Lung (tissue), 12 donors: ENCODE data around the gene CXXC5. TPM values are rescaled to one million over a fixed set of nuclear protein-coding genes. Genes with fewer than 3 reads are reported as not detected.

Experiments
- ATAC-seq: fragments of 200-7000 bp; cut with Tn5 transposase; one replicate; pipeline ENCODE4 v1.9.1; 2020; ENCODE audit warnings: moderate number of reproducible peaks; ENCODE audit not compliant: insufficient read depth, low FRiP score
- DNase-seq, 3 donors: peaks; one replicate each; pipeline ENCODE4 v3.0.0-alpha.2; 2013 to 2017
- H3K27ac ChIP-seq, 2 donors: one replicate each; pipeline ENCODE4 v1.5.1; 2013; ENCODE audit warnings: mild to moderate bottlenecking in 2 of 2, moderate library complexity in 2 of 2, control low read depth in 1 of 2, inconsistent platforms in 1 of 2, low read depth in 1 of 2, low read length in 1 of 2
- H3K27me3 ChIP-seq, 3 donors: one replicate each; pipeline ENCODE4 v1.5.1; 2013; ENCODE audit warnings: low read length in 2 of 3; ENCODE audit not compliant: control insufficient read depth in 3 of 3, insufficient read depth in 3 of 3
- H3K36me3 ChIP-seq, 4 donors: one replicate each; pipeline ENCODE4 v1.5.1; 2013; ENCODE audit warnings: low read length in 4 of 4, mild to moderate bottlenecking in 1 of 4, moderate library complexity in 1 of 4; ENCODE audit not compliant: control insufficient read depth in 4 of 4, insufficient read depth in 4 of 4
- H3K4me1 ChIP-seq, 5 donors: one replicate each; pipeline ENCODE4 v1.5.1; 2013; ENCODE audit warnings: low read length in 5 of 5, mild to moderate bottlenecking in 2 of 5, moderate library complexity in 1 of 5; ENCODE audit not compliant: control insufficient read depth in 5 of 5, insufficient read depth in 5 of 5
- H3K4me3 ChIP-seq: one replicate; pipeline ENCODE4 v1.5.1; 2013; ENCODE audit warnings: mild to moderate bottlenecking, control low read depth, moderate library complexity
- H3K9ac ChIP-seq, 2 donors: one replicate each; pipeline ENCODE4 v1.5.1; 2013; ENCODE audit warnings: low read length in 2 of 2, control low read depth in 1 of 2; ENCODE audit not compliant: insufficient read depth in 1 of 2
- H3K9me3 ChIP-seq, 4 donors: one replicate each; pipeline ENCODE4 v1.5.1; 2013; ENCODE audit warnings: low read length in 3 of 4, mild to moderate bottlenecking in 1 of 4, moderate library complexity in 1 of 4; ENCODE audit not compliant: control insufficient read depth in 4 of 4, insufficient read depth in 3 of 4
- CTCF ChIP-seq: IDR thresholded peaks from 2 replicates; pipeline ENCODE4 v1.5.1; 2012; ENCODE audit warnings: mild to moderate bottlenecking; ENCODE audit errors: control extremely low read depth, extremely low read depth
- WGBS, 2 donors: extraction: QIAGEN DNeasy Blood & Tissue Kit; methylation state at CpG; one replicate each; pipeline ENCODE4 v1.1.7; 2013; 5-methylcytosine and 5-hydroxymethylcytosine counted together
- polyA plus RNA-seq, 2 donors: library from polyadenylated mRNA; stranded (reverse); fragments of 200-250 nt; gene quantifications; one replicate each; pipeline ENCODE4 v1.2.1, GENCODE V29; 2013
- total RNA-seq, 2 donors: library from RNA; depleted of rRNA in 1 of 2; stranded (reverse); fragments of >200 nt in 1 of 2; gene quantifications; one replicate each; pipeline ENCODE4 v1.2.1, GENCODE V29; 2014 to 2021
- donor health status: control.
- donor health status: control.
- donor health status: Bipolar disorder and iron deficiency.
- donor health status: healthy.
- donor health status: DM: yes; HTN: yes; CAD: no.

Gene CXXC5
- total and polyA plus RNA-seq, 4 donors = 20.7 to 39.8 (median 25.0) TPM

GRCh38 chr5:139689631-139690063 lies 41.5 kb downstream of the CXXC5 start:
- Histone ChIP-seq H3K9me3 (no peaks in the 10 kb centered on the region), H3K4me1 (peaks cover 3 to 26% (median 9%) of the 10 kb centered on the region in 5 donors), H3K4me3 (no peak overlapping the region), H3K27me3 (no peaks in the 10 kb centered on the region), H3K9ac (no peak overlapping the region), H3K27ac (no peak overlapping the region), H3K36me3 (no peaks in the 10 kb centered on the region)
- no peak for TF ChIP-seq CTCF
- 31 to 51% methylated on average over 16 of the region's 16 CpGs for WGBS, 2 donors
- DNase-seq (no peak), ATAC-seq (no peak)

- TF ChIP-seq CTCF = peak; percentile 66
- Histone ChIP-seq H3K9ac (no peak overlapping the region), H3K4me3 (no peak overlapping the region), H3K4me1 (peaks cover 3 to 26% (median 9%) of the 10 kb centered on the region in 5 donors), H3K27ac (no peak overlapping the region), H3K36me3 (no peaks in the 10 kb centered on the region), H3K9me3 (no peaks in the 10 kb centered on the region), H3K27me3 (no peaks in the 10 kb centered on the region)
- peak; percentile 6 for ATAC-seq
- WGBS, 2 donors = 17 to 29% methylated on average over 16 of the region's 16 CpGs
- DNase-seq = peak in 2 of 3 donors; percentile 65 to 67
These were observed 42.1 kb downstream of the CXXC5 start for GRCh38 chr5:139690064-139690802.

DNA sequence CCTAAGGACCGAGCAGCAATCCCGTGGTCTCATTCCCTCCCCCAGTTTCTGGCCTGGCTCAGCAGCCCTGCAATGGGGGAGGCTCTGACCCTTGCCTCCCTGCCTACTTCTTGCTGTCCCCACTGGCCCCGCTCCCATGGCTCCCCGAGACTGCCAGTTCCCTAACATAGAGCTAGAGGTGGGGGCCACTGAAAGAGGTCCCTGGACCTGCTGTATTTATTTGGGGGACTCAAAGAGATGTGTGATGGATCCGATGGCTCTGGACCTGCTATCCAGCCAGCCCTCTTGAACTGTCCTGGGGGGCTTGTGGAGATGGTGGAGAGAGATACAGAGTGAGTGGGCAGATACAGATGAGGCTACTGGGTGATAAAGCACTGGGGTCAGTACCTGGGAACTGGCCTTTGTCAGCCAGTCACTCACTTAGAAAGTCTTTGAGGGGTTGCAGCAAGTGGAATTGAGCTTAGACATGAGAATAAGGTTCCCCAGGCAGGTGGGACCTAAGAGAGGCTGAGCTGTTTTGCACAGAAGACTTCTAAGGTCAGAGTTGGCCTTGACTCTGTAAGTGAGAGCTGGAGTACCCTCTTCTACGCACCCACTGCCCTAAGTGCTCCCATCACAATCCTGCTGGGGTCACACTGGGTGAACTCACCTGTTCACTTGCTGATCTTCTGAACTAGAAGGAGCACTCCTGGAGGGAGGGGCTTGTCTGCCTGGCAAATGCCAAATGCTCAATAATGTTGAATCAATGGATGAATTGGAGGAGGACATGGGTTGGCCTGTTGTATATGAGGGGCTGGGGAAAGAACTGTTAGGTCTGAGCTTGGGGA lies 42.9 kb downstream of the CXXC5 start:
- Histone ChIP-seq H3K4me3 (no peak overlapping the region), H3K9ac (no peak overlapping the region), H3K27ac (no peak overlapping the region)

More for the DNA sequence above, 42.9 kb downstream of the CXXC5 start:
- WGBS, 2 donors = 75 to 90% methylated on average over 6 of the region's 6 CpGs
- ATAC-seq = no peak
- Histone ChIP-seq H3K4me1 (peaks cover 3 to 26% (median 9%) of the 10 kb centered on the region in 5 donors), H3K9me3 (no peaks in the 10 kb centered on the region), H3K36me3 (no peaks in the 10 kb centered on the region), H3K27me3 (no peaks in the 10 kb centered on the region)
- no peak for DNase-seq
- TF ChIP-seq CTCF = no peak
